Thymus (tissue), 14 donors: Measurements from ENCODE around the gene HOXD12. TPM values are rescaled to one million over a fixed set of nuclear protein-coding genes. Genes with fewer than 3 reads are reported as not detected.

Experiments
- DNase-seq, 9 donors: peaks; one replicate each; pipeline ENCODE4 v3.0.0-alpha.2; 2013; ENCODE audit warnings: low spot score in 9 of 9, low read depth in 6 of 9, missing footprints in 1 of 9
- H3K27ac ChIP-seq, 2 donors: one replicate each; pipeline ENCODE4 v1.5.1; 2013; ENCODE audit warnings: control low read depth in 1 of 2, low read depth in 1 of 2, low read length in 1 of 2, mild to moderate bottlenecking in 1 of 2, moderate library complexity in 1 of 2
- H3K27me3 ChIP-seq, 2 donors: one replicate each; pipeline ENCODE4 v1.5.1; 2013; ENCODE audit warnings: low read length in 1 of 2; ENCODE audit not compliant: control insufficient read depth in 2 of 2, insufficient read depth in 1 of 2
- H3K36me3 ChIP-seq, 2 donors: one replicate each; pipeline ENCODE4 v1.5.1; 2013; ENCODE audit warnings: low read length in 1 of 2, mild to moderate bottlenecking in 1 of 2, moderate library complexity in 1 of 2; ENCODE audit not compliant: control insufficient read depth in 2 of 2, insufficient read depth in 2 of 2
- H3K4me1 ChIP-seq, 2 donors: one replicate each; pipeline ENCODE4 v1.5.1; 2013; ENCODE audit warnings: low read length in 2 of 2; ENCODE audit not compliant: control insufficient read depth in 2 of 2, insufficient read depth in 2 of 2
- H3K4me3 ChIP-seq, 2 donors: one replicate each; pipeline ENCODE4 v1.5.1; 2013; ENCODE audit warnings: low read length in 2 of 2, control low read depth in 1 of 2, mild to moderate bottlenecking in 1 of 2
- H3K9me3 ChIP-seq, 2 donors: one replicate each; pipeline ENCODE4 v1.5.1; 2013; ENCODE audit warnings: low read length in 1 of 2, mild to moderate bottlenecking in 1 of 2; ENCODE audit not compliant: control insufficient read depth in 2 of 2, insufficient read depth in 1 of 2
- WGBS: extraction: QIAGEN DNeasy Blood & Tissue Kit; methylation state at CpG from one replicate; pipeline ENCODE4 v1.1.7; 2013; 5-methylcytosine and 5-hydroxymethylcytosine counted together
- long read RNA-seq, 10 donors: transcript quantifications; one replicate each; lab custom pipeline, GENCODE V29; 2026
- polyA plus RNA-seq: library from polyadenylated mRNA; stranded (reverse); fragments of 200-250 nt; gene quantifications from one replicate; pipeline ENCODE4 v1.2.3, GENCODE V29; 2013
- total RNA-seq: library from RNA; stranded (reverse); fragments of 120-200 nt; gene quantifications from one replicate; pipeline ENCODE4 v1.2.4, GENCODE V29; 2013
- donor health status: healthy.

The HOXD12 gene
- total RNA-seq (not detected), polyA plus RNA-seq (not detected)
- long read RNA-seq, donor 1: 0 reads
- long read RNA-seq, donor 2: 0 reads
- long read RNA-seq, donor 3: 0 reads
- long read RNA-seq, donor 4: 0 reads
- long read RNA-seq, donor 5: 0 reads
- long read RNA-seq, donor 6: 0 reads
- long read RNA-seq, donor 7: 0 reads
- long read RNA-seq, donor 8: 0 reads
- long read RNA-seq, donor 9: 0 reads
- long read RNA-seq, donor 10: 0 reads

- 8% methylated on average over 70 of the region's 70 CpGs for WGBS
- Histone ChIP-seq H3K27ac (no peak within 1 kb of the TSS), H3K4me3 (no peak within 1 kb of the TSS), H3K4me1 (peaks cover 2 to 16% of the 10 kb centered on the region in 2 donors), H3K27me3 (peaks cover 84 to 100% of the 10 kb centered on the region in 2 donors), H3K36me3 (no peaks in the 10 kb centered on the region), H3K9me3 (peaks cover 1 to 19% of the 10 kb centered on the region in 2 donors)
- no peak for DNase-seq
Observed at GRCh38 chr2:176099728-176100546, at the start of gene HOXD12. TSS of gene HOXD12 (plus strand) at chr2:176099795. CDS start at chr2:176099802, 7 bp downstream.

GRCh38 chr2:176056406-176056805 is 43.2 kb upstream of the HOXD12 start:
- no peak overlapping the region for H3K4me3 ChIP-seq
- 68% methylated on average over 1 of the region's 1 CpG for WGBS
- DNase-seq: no peak
- H3K9me3 ChIP-seq: no peaks in the 10 kb centered on the region
- peaks cover 2 to 25% of the 10 kb centered on the region in 2 donors for H3K27me3 ChIP-seq
- no peaks in the 10 kb centered on the region for H3K4me1 ChIP-seq
- no peak overlapping the region for H3K27ac ChIP-seq
- no peaks in the 10 kb centered on the region for H3K36me3 ChIP-seq

GRCh38 chr2:176063958-176064357 is 35.6 kb upstream of the HOXD12 start:
- H3K4me1 ChIP-seq: peaks cover 0 to 2% of the 10 kb centered on the region in 2 donors
- no peak overlapping the region for H3K27ac ChIP-seq
- peaks cover 0 to 4% of the 10 kb centered on the region in 2 donors for H3K9me3 ChIP-seq
- H3K36me3 ChIP-seq: no peaks in the 10 kb centered on the region
- H3K4me3 ChIP-seq: no peak overlapping the region
- WGBS: 55% methylated on average over 2 of the region's 2 CpGs
- peaks cover 32 to 62% of the 10 kb centered on the region in 2 donors for H3K27me3 ChIP-seq
- no peak for DNase-seq

GRCh38 chr2:176066645-176067588 is 32.7 kb upstream of the HOXD12 start:
- Histone ChIP-seq H3K36me3 (no peaks in the 10 kb centered on the region), H3K27me3 (peaks cover 42 to 77% of the 10 kb centered on the region in 2 donors), H3K27ac (no peak overlapping the region), H3K9me3 (peaks cover 0 to 4% of the 10 kb centered on the region in 2 donors), H3K4me3 (no peak overlapping the region), H3K4me1 (peaks cover 0 to 2% of the 10 kb centered on the region in 2 donors)
- no peak for DNase-seq
- WGBS: 8% methylated on average over 56 of the region's 56 CpGs

GRCh38 chr2:176067589-176068418 is 31.8 kb upstream of the HOXD12 start:
- WGBS: 7% methylated on average over 38 of the region's 38 CpGs
- Histone ChIP-seq H3K27ac (no peak overlapping the region), H3K9me3 (peaks cover 0 to 4% of the 10 kb centered on the region in 2 donors), H3K27me3 (peaks cover 50 to 83% of the 10 kb centered on the region in 2 donors), H3K4me3 (no peak overlapping the region), H3K4me1 (peaks cover 0 to 2% of the 10 kb centered on the region in 2 donors), H3K36me3 (no peaks in the 10 kb centered on the region)
- DNase-seq: no peak

- Histone ChIP-seq H3K27ac (no peak overlapping the region), H3K4me1 (peaks cover 0 to 2% of the 10 kb centered on the region in 2 donors), H3K9me3 (peaks cover 0 to 4% of the 10 kb centered on the region in 2 donors), H3K4me3 (no peak overlapping the region), H3K36me3 (no peaks in the 10 kb centered on the region), H3K27me3 (peaks cover 57 to 87% of the 10 kb centered on the region in 2 donors)
- no peak for DNase-seq
- 9% methylated on average over 30 of the region's 30 CpGs for WGBS
Observed at GRCh38 chr2:176068419-176068832, 31.2 kb upstream of the HOXD12 start.

- peaks cover 0 to 4% of the 10 kb centered on the region in 2 donors for H3K9me3 ChIP-seq
- H3K4me3 ChIP-seq: no peak overlapping the region
- H3K4me1 ChIP-seq: peaks cover 0 to 2% of the 10 kb centered on the region in 2 donors
- H3K27me3 ChIP-seq: peaks cover 75 to 100% of the 10 kb centered on the region in 2 donors
- 10% methylated on average over 58 of the region's 58 CpGs for WGBS
- H3K36me3 ChIP-seq: no peaks in the 10 kb centered on the region
- H3K27ac ChIP-seq: no peak overlapping the region
- DNase-seq: no peak
Observed at GRCh38 chr2:176071330-176072291, 28.0 kb upstream of the HOXD12 start.
